Superior temporal gyrus (tissue), 1 donor: Measurements from ENCODE around the gene S100A7.
"Not testable (repeated sequence)": the region's sequence is repeated elsewhere in the genome, so short reads cannot be mapped to it uniquely, and the experiment has no call there.

ENCODE experiments used
- DNase-seq: peaks from one replicate; pipeline ENCODE4 v3.0.0-alpha.2; 2016; ENCODE audit errors: extremely low spot score

S100A7 gene

GRCh38 chr1:153431002-153431401 lies 29.4 kb downstream of the S100A7 start:
- no peak for DNase-seq

DNA sequence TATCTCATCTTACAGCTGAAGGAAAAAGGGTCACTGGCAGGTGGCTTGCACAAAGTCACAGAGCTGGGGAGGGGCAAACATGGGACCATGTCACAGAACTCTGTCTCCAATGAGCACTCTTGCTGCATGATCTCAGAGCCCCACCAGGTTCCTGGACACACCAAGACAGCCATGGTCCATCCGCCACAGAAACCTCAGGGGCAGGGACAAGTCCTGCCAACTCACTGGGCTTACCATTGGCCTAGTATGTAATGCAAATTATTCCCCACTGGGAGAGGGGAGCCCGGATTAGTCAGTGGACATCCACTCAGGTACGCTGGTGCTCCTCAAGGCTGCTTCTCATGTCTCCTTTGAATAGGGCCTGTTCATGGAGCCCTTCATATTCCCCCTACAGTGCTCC lies 29.9 kb downstream of the S100A7 start:
- no peak for DNase-seq

DNA sequence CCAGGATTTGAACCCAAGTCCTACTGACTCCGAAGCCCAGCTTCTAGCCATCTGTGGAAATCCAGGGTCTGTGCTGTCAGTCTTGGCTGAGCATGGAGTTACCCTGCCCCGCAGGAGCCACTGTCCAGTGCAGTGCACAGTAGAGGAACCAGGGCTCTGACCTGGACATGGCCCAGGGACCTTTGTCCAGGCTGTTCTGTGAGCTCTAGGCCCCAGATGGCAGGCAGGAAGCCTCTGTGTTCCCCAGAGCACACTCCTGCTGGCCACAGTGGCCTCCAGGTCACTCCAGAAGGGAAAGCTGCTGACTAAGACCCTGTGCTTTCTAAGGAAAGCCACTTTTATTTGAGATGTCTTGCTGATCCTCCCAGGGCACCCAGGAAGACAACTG lies 30.3 kb downstream of the S100A7 start:
- no peak for DNase-seq

- no peak for DNase-seq
Measured at GRCh38 chr1:153429266-153430165, 30.9 kb downstream of the S100A7 start.

GRCh38 chr1:153428791-153429190 lies 31.7 kb downstream of the S100A7 start:
- no peak for DNase-seq

GRCh38 chr1:153428073-153428638 lies 32.3 kb downstream of the S100A7 start:
- DNase-seq: no peak

DNA sequence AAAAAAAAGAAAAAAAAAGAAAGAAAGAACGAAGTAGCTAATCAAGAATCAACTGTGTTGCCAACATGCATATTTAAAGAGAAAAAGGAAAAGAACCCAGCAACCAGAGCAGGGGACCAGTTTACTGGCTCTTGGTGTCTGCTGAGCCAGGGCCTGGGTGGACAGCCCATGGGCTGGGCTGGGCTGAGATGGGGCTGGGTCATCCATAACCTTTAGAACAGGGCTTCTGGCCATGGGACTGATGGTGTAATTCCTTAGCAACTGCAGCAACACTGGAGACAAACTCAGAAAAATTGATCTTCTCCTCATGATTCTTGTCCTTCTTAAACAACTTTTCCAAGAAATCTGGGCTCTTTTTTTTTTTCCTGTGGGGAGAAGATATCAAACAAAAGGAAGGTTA lies 33.6 kb downstream of the S100A7 start:
- DNase-seq: no peak

- DNase-seq: peak; percentile 75
Measured at GRCh38 chr1:153422450-153423068, 37.9 kb downstream of the S100A7 start.

GRCh38 chr1:153420306-153420705 lies 40.1 kb downstream of the S100A7 start:
- DNase-seq: no peak

- DNase-seq: not testable (repeated sequence)
Measured at GRCh38 chr1:153419436-153419793, 41.0 kb downstream of the S100A7 start.

DNA sequence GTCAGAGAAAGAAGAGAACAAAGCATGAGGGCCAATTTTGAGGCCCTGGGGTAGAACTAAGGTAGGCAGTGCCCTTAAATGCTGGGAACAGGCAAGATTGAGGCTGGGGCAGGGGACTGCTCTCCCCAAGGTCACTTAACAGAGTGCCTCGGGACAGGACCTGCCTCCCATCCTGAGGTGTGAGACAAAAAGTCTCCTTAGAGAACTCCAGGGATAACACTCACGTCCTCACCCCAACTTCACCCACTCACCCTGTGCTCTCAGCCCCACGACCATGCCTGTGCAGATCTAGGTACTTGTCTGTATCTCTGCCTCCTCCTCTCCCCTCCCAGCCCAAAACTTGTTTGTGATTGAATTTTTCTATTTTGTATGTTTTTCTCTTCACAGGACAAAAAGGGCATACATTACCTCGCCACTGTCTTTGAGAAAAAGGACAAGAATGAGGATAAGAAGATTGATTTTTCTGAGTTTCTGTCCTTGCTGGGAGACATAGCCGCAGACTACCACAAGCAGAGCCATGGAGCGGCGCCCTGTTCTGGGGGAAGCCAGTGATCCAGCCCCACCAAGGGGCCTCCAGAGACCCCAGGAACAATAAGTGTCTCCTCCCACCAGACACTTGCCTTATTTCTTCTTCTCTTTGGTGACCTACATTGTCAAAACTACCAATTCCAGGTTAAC lies 41.6 kb downstream of the S100A7 start:
- not testable (repeated sequence) for DNase-seq

DNA sequence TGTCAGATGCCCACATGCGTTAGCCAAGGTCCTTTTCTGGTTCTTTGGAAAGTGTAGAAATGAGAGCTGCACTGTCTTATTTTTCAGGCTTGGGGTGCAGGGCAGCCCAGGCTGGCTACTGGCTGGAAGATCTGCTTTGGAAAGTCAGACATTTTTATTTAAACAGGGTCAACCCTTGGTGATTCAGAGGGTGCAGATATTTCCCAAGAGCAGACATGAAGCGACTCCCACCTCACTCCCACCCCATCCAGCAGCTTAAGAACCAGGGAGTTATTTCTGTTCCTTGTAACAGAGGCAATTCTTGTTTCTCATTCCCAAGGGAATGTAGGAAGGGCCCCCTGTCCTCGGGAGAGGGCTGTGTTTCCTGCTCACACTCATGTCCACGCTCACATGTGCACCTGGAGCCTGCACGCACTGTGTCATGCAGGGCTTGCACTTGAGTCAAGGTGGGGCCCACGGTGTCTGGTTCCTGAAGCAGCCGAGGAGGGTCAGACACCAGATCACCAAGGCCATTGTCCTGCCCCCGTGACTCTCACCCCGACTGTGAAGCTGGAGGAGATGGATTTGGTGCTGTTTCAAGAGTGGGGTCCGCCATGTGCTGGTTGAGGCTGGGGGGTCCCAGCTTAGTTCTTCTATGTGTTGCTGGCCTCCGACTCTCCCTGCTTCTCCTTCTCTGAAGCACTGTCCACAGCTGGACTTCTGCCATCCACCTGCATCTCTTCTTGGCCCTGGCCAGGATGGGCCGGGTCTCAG lies 43.1 kb downstream of the S100A7 start:
- no peak for DNase-seq

- no peak for DNase-seq
Measured at GRCh38 chr1:153415850-153416570, 44.4 kb downstream of the S100A7 start, which contains the start of gene S100A7A. S100A7A (plus strand) TSS chr1:153416520; CDS start chr1:153418083, 1,563 bp downstream.

DNA sequence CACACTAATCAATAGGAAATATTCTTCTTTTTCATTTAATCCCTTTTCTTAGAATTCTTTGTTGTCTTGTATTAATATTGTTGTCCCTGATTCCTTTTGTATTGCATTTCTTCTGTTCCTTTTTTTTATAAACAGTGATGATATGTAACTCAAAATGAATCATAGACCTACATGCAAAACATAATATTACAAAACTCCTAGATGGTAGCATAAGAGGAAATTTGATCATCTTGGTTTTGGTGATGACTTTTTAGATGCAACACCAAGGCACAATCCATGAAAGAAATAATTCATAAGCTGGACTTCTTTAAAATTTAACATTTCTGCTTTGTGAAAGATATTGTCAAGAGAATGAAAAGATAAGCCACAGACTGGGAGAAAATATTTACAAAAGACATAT lies 46.5 kb downstream of the S100A7 start:
- DNase-seq: not testable (repeated sequence)
